Neural progenitor cell (in vitro differentiated cells): Measurements from ENCODE around the gene MMP28. TPM values are rescaled to one million over a fixed set of nuclear protein-coding genes. Genes with fewer than 3 reads are reported as not detected.

Source experiments
- DNase-seq: peaks from one replicate; pipeline ENCODE4 v3.0.0-alpha.2; 2016; ENCODE audit warnings: low spot score
- H2AFZ ChIP-seq: fragments of 200-600 bp; sonication (generic); replicated peaks from 2 replicates; pipeline ENCODE4 v1.6.1; 2016; ENCODE audit warnings: antibody characterized with exemption
- H3F3A ChIP-seq: fragments of 200-600 bp; sonication (generic); 2 replicates; pipeline ENCODE4 v1.6.1; 2016; ENCODE audit warnings: antibody characterized with exemption, low read depth
- H3K27ac ChIP-seq: fragments of 200-600 bp; sonication (generic); 2 replicates; pipeline ENCODE4 v1.5.1; 2016; ENCODE audit warnings: mild to moderate bottlenecking
- H3K27me3 ChIP-seq: fragments of 200-600 bp; sonication (generic); 2 replicates; pipeline ENCODE4 v1.6.1; 2016; ENCODE audit warnings: mild to moderate bottlenecking, moderate library complexity
- H3K36me3 ChIP-seq: fragments of 200-600 bp; sonication (generic); 2 replicates; pipeline ENCODE4 v1.5.1; 2016
- H3K4me1 ChIP-seq: fragments of 200-600 bp; sonication (generic); 2 replicates; pipeline ENCODE4 v1.6.1; 2016; ENCODE audit warnings: mixed run types
- H3K4me2 ChIP-seq: fragments of 200-600 bp; sonication (generic); 2 replicates; pipeline ENCODE4 v1.6.1; 2016
- H3K4me3 ChIP-seq: fragments of 200-600 bp; sonication (generic); 2 replicates; pipeline ENCODE4 v1.5.1; 2016
- H3K79me2 ChIP-seq: fragments of 200-600 bp; sonication (generic); 2 replicates; pipeline ENCODE4 v1.6.1; 2016; ENCODE audit warnings: low read depth
- H3K9ac ChIP-seq: fragments of 200-600 bp; sonication (generic); 2 replicates; pipeline ENCODE4 v1.6.1; 2016
- H3K9me3 ChIP-seq: fragments of 200-600 bp; sonication (generic); 2 replicates; pipeline ENCODE4 v1.5.1; 2016; ENCODE audit warnings: low read depth
- H4K20me1 ChIP-seq: fragments of 200-600 bp; sonication (generic); 2 replicates; pipeline ENCODE4 v1.6.1; 2016; ENCODE audit warnings: low read depth
- H3K27ac Mint-ChIP-seq: 3 replicates; pipeline ENCODE4 v1.8.0; 2021; ENCODE audit warnings: mixed read lengths
- H3K27me3 Mint-ChIP-seq: 2 replicates; pipeline ENCODE4 v1.8.0; 2022; ENCODE audit warnings: low read depth, mild to moderate bottlenecking, inconsistent platforms, moderate library complexity, mixed read lengths; ENCODE audit not compliant: insufficient read depth
- H3K36me3 Mint-ChIP-seq: 3 replicates; pipeline ENCODE4 v1.8.0; 2021; ENCODE audit warnings: mixed read lengths
- H3K4me1 Mint-ChIP-seq: 3 replicates; pipeline ENCODE4 v1.8.0; 2021; ENCODE audit warnings: mixed read lengths
- H3K4me3 Mint-ChIP-seq: 3 replicates; pipeline ENCODE4 v1.8.0; 2021; ENCODE audit warnings: mild to moderate bottlenecking, moderate library complexity, mixed read lengths
- H3K9me3 Mint-ChIP-seq: 3 replicates; pipeline ENCODE4 v1.8.0; 2020; ENCODE audit warnings: mixed read lengths
- EZH2 ChIP-seq: fragments of 200-600 bp; sonication (generic); IDR thresholded peaks from 2 replicates; pipeline ENCODE4 v1.6.1; 2017; ENCODE audit warnings: antibody characterized with exemption, mild to moderate bottlenecking, moderate library complexity
- EZH2phosphoT487 ChIP-seq: fragments of 200-600 bp; sonication (generic); IDR thresholded peaks from 2 replicates; pipeline ENCODE4 v1.6.1; 2017; ENCODE audit warnings: antibody characterized with exemption
- total RNA-seq: library from RNA; depleted of rRNA; stranded (reverse); fragments of >200 nt; gene quantifications from 2 replicates; pipeline ENCODE4 v1.2.3, GENCODE V29; 2015; ENCODE audit warnings: low replicate concordance
- TF ChIP-seq, protein P1 (sequence below): fragments of 200-600 bp; sonication (generic); IDR thresholded peaks from 2 replicates; pipeline ENCODE4 v1.5.1; 2017; ENCODE audit warnings: antibody characterized with exemption, mild to moderate bottlenecking

Gene MMP28
- total RNA-seq, 1 donor from 2014 or later: not detected

DNA sequence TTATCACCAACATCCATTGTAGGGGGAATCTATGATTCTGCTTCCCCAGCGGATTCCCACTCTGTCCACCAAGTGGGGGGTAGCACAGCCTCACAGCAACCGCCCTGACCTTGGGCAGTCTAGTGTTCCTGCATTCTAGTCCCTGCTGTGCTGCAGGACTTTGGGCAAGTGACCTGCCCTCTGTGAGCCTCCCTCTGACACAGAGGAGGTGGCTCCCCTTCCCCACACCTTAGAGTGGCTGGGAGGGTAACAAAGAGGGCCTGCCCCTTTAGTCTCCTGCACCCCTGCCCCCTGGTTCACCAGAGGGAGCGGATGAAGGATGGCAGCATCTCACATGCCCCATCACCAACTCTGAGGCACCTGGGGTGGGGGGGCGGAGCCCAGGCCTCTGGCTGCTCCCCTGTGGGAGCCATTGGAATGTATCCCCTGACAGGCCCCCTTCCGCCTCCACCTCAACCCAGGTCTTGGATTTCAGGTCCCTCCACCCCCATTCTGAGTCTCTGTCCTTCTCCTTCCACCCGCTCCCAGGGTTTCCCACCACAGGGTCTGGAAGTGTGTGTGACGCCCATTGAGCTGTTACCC, 52.5 kb downstream of the MMP28 start:
- no peak for DNase-seq
- H3K4me3 Mint-ChIP-seq: no peak overlapping the region
- Histone ChIP-seq H3F3A (no peaks in the 10 kb centered on the region), H4K20me1 (peaks cover 31% of the 10 kb centered on the region), H3K79me2 (no peaks in the 10 kb centered on the region), H3K36me3 (no peaks in the 10 kb centered on the region), H3K4me3 (no peak overlapping the region), H3K4me2 (no peak overlapping the region), H3K27ac (no peak overlapping the region), H3K9ac (no peak overlapping the region), H2AFZ (no peak overlapping the region), H3K4me1 (no peaks in the 10 kb centered on the region), H3K9me3 (no peaks in the 10 kb centered on the region), H3K27me3 (peaks cover 58% of the 10 kb centered on the region)
- H3K27me3 Mint-ChIP-seq: peaks cover 19% of the 10 kb centered on the region
- H3K36me3 Mint-ChIP-seq: no peaks in the 10 kb centered on the region
- TF ChIP-seq EZH2: no peak
- TF ChIP-seq, protein P1, sequence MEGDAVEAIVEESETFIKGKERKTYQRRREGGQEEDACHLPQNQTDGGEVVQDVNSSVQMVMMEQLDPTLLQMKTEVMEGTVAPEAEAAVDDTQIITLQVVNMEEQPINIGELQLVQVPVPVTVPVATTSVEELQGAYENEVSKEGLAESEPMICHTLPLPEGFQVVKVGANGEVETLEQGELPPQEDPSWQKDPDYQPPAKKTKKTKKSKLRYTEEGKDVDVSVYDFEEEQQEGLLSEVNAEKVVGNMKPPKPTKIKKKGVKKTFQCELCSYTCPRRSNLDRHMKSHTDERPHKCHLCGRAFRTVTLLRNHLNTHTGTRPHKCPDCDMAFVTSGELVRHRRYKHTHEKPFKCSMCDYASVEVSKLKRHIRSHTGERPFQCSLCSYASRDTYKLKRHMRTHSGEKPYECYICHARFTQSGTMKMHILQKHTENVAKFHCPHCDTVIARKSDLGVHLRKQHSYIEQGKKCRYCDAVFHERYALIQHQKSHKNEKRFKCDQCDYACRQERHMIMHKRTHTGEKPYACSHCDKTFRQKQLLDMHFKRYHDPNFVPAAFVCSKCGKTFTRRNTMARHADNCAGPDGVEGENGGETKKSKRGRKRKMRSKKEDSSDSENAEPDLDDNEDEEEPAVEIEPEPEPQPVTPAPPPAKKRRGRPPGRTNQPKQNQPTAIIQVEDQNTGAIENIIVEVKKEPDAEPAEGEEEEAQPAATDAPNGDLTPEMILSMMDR: no peak
- H3K9me3 Mint-ChIP-seq: no peaks in the 10 kb centered on the region
- no peak overlapping the region for H3K27ac Mint-ChIP-seq
- H3K4me1 Mint-ChIP-seq: peaks cover 8% of the 10 kb centered on the region

DNA sequence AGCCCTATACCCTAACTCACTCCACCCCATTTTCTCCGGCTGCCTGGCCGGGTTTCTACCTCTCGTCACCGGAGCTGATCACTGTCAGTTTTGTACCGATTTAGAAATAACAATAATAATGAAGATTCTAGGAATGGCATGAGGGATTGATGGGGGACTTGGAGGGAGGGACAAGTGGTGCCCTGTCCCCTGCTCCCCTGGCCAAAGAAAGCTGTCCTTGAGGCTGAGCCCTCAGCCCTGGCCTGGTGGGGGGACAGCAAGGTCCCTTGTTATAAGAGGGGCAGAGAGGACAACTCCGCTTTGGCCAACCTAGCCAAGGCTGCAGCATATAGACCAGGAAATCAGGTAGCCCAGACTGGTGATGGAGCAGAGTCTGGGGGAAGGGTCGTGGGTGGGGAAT, 52.9 kb downstream of the MMP28 start:
- H3F3A ChIP-seq: no peaks in the 10 kb centered on the region
- H4K20me1 ChIP-seq: peaks cover 31% of the 10 kb centered on the region
- DNase-seq: no peak
- Mint-ChIP-seq H3K4me1 (peaks cover 8% of the 10 kb centered on the region), H3K36me3 (no peaks in the 10 kb centered on the region), H3K9me3 (no peaks in the 10 kb centered on the region), H3K4me3 (no peak overlapping the region), H3K27ac (no peak overlapping the region), H3K27me3 (peaks cover 19% of the 10 kb centered on the region)
- H3K36me3 ChIP-seq: no peaks in the 10 kb centered on the region
- no peak overlapping the region for H3K27ac ChIP-seq
- no peak overlapping the region for H2AFZ ChIP-seq
- TF ChIP-seq EZH2 (no peak), EZH2phosphoT487 (no peak)
- TF ChIP-seq, protein P1: no peak
- no peak overlapping the region for H3K4me3 ChIP-seq
- H3K4me2 ChIP-seq: no peak overlapping the region
- H3K9me3 ChIP-seq: no peaks in the 10 kb centered on the region
- H3K79me2 ChIP-seq: no peaks in the 10 kb centered on the region
- no peaks in the 10 kb centered on the region for H3K4me1 ChIP-seq
- H3K27me3 ChIP-seq: peaks cover 60% of the 10 kb centered on the region
- H3K9ac ChIP-seq: no peak overlapping the region

DNA sequence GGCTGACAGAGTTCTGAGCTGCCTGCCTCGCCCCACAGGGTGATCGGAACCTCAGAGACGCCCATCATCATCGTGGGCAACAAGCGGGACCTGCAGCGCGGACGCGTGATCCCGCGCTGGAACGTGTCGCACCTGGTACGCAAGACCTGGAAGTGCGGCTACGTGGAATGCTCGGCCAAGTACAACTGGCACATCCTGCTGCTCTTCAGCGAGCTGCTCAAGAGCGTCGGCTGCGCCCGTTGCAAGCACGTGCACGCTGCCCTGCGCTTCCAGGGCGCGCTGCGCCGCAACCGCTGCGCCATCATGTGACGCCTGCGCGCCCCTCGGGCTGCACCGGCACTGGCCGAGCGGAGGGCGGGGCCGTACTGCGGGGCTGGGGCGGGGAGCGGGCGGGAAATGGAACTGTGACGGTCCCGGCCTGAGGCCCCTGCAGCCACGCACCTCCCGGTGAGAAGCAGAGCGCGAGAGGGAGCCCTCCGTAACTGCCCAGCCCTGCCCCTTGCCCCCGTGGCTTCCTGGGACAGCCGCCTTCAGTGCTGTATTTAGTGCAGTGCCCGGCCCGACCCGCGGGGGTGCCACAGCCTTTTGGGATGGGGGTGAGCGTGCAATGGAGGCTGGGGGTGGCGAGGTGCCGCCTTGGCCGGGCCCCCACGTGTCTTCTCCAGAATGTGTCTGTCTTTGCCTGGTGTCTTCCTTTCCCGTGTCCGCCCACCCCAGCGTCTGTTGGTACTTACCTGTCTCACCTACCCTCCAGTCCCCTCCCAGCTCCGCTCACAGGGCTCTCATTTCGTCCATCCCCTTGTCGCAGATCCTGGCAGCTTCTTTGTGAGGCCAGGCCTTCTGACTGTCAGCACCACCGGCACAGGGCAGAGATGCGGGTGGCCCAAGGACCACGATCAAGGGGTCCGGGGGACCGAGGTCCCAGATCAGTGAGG, 54.2 kb downstream of the MMP28 start:
- Mint-ChIP-seq H3K4me3 (peak overlapping the region; percentile 41), H3K27me3 (peaks cover 17% of the 10 kb centered on the region), H3K27ac (no peak overlapping the region), H3K9me3 (no peaks in the 10 kb centered on the region), H3K36me3 (peaks cover 4% of the 10 kb centered on the region), H3K4me1 (peaks cover 8% of the 10 kb centered on the region)
- Histone ChIP-seq H3K79me2 (no peaks in the 10 kb centered on the region), H4K20me1 (peaks cover 31% of the 10 kb centered on the region), H3K9ac (no peak overlapping the region), H2AFZ (no peak overlapping the region), H3K4me2 (peak overlapping the region; percentile 71), H3F3A (no peaks in the 10 kb centered on the region), H3K4me1 (no peaks in the 10 kb centered on the region), H3K27me3 (peaks cover 60% of the 10 kb centered on the region), H3K36me3 (no peaks in the 10 kb centered on the region), H3K4me3 (peak overlapping the region; percentile 28), H3K9me3 (no peaks in the 10 kb centered on the region), H3K27ac (no peak overlapping the region)
- peak; percentile 70 for DNase-seq
- TF ChIP-seq EZH2: peak; percentile 58
- TF ChIP-seq, protein P1: no peak
- peak; percentile 28 for TF ChIP-seq EZH2phosphoT487
